ENCODE data around the gene IGF2BP2.
"Not testable (repeated sequence)": the region's sequence is repeated elsewhere in the genome, so short reads cannot be mapped to it uniquely, and the experiment has no call there.

GRCh38 chr3:185768578-185768982 lies 56.3 kb downstream of the IGF2BP2 start:
- TF ChIP-seq SMAD3 (CRISPR knock-in tag; IDR thresholded peaks at IDR 0.05; ENCODE audit: borderline replicate concordance): not testable (repeated sequence)
- TF ChIP-seq CTCF (IDR thresholded peaks at IDR 0.05): peak; percentile 80

Data from WTC11 (cell line).